ENCODE results near the gene MAP1LC3C. TPM values are rescaled to one million over a fixed set of nuclear protein-coding genes. Genes with fewer than 3 reads are reported as not detected.

The MAP1LC3C gene
- total RNA-seq, 2 experiments from 2014 or later, result not detected

DNA sequence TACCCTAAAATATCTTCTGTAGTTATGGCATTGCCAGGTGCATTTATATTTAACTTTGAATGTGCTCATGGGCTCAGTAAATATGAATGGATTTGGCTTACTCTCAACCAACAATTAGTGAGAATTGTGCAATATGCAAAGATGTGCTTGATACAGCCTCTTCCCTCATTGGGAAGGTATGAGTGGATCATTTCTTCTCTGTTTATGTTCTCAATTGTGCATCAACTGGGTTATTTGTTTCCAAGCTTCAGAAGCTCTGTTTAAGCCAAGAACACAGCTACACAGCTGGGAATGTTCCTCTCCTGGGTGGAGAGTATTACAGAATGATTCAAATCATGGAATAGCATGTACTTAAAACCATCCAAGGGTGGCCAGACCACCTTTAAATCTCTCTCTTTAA lies 17.6 kb upstream of the MAP1LC3C start:
- DNase-seq (ENCODE audit: low spot score), result no peak
- H3K9me3 ChIP-seq (ENCODE audit: low read length), result no peaks in the 10 kb centered on the region
- no peaks in the 10 kb centered on the region for H4K20me1 ChIP-seq (ENCODE audit: insufficient read depth, low read length)
- H3K4me3 ChIP-seq (ENCODE audit: low read depth, low read length, poor library complexity, severe bottlenecking), result no peak overlapping the region
- intact Hi-C loops (cut with micrococcal nuclease; ENCODE audit: unreplicated experiment), result loop anchor here (2.0 to 5.0 kb wide), 2 partner anchors 120 to 404 kb away; no protein-coding TSS in a partner anchor
- BruUV-seq (replicated peaks), result no TSS peak
- no peaks in the 10 kb centered on the region for H3K4me1 ChIP-seq (ENCODE audit: insufficient read depth, low read length, poor library complexity, severe bottlenecking)
- H3K27ac ChIP-seq (ENCODE audit: low read depth, low read length, poor library complexity, severe bottlenecking), result no peak overlapping the region
- ChIA-PET POLR2A (no interaction called here), CTCF (ENCODE audit: unreplicated experiment) (no interaction called here)
- no peak overlapping the region for H2AFZ ChIP-seq (ENCODE audit: low read length)
- no peak for TF ChIP-seq EZH2phosphoT487 (IDR thresholded peaks at IDR 0.05; ENCODE audit: borderline replicate concordance, low read depth, low read length)
- TF ChIP-seq, protein P1, sequence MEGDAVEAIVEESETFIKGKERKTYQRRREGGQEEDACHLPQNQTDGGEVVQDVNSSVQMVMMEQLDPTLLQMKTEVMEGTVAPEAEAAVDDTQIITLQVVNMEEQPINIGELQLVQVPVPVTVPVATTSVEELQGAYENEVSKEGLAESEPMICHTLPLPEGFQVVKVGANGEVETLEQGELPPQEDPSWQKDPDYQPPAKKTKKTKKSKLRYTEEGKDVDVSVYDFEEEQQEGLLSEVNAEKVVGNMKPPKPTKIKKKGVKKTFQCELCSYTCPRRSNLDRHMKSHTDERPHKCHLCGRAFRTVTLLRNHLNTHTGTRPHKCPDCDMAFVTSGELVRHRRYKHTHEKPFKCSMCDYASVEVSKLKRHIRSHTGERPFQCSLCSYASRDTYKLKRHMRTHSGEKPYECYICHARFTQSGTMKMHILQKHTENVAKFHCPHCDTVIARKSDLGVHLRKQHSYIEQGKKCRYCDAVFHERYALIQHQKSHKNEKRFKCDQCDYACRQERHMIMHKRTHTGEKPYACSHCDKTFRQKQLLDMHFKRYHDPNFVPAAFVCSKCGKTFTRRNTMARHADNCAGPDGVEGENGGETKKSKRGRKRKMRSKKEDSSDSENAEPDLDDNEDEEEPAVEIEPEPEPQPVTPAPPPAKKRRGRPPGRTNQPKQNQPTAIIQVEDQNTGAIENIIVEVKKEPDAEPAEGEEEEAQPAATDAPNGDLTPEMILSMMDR (conservative IDR thresholded peaks at IDR 0.05; ENCODE audit: low read length), result no peak
- H3K36me3 ChIP-seq (ENCODE audit: insufficient read depth, low read length), result no peaks in the 10 kb centered on the region
- H3K79me2 ChIP-seq (ENCODE audit: insufficient read depth, low read depth, low read length), result no peaks in the 10 kb centered on the region
- H3K4me2 ChIP-seq (ENCODE audit: low read length), result no peak overlapping the region
- no peaks in the 10 kb centered on the region for H3K9me2 ChIP-seq (ENCODE audit: insufficient read depth, low read length)

DNA sequence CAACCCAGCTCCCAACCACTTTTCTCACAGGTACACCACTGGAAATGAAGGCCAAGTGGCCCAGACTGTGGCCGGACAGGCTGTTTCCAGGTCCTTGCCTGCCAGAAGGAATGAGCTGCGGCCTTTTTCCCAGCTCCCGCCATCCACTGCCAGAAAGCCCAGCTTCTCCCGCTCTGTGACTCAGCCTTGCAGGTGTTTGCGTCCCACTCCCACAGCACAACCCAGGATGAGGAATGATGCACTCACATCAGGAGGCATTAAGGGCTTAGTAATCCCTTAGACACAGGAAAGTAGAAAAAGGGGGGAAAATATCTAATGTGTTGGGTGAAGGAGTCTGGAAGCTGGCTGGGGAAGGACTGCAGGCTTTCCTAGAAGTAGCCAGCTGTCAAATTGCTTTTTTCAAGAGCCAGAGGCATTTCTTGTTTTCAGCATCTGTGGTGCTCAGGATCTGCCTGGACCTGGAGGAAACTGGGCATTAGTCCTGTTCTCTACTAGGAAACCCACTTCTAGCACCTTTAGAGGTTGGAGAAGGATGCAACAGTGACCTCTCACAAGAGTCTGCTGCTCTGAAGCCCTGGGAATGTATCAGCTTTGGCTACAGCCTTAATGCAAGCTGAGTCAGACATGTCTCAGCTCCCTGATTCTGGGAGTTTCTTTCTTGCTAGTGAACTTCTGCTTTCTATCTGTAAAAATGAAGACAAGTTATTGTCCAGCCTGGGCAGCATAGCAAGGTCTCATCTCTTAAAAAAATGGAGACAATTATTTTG lies 13.2 kb upstream of the MAP1LC3C start:
- CTCF ChIA-PET (ENCODE audit: unreplicated experiment), result no interaction called here
- POLR2A ChIA-PET, result interaction anchor here (0.5 to 0.7 kb wide), 2 partner anchors 120 to 1610 kb away, joined by 3 read pairs; no protein-coding TSS in a partner anchor
- no TSS peak for BruUV-seq (replicated peaks)

More for the DNA sequence above, 13.2 kb upstream of the MAP1LC3C start:
- no peaks in the 10 kb centered on the region for H3K9me2 ChIP-seq (ENCODE audit: insufficient read depth, low read length)
- H3K4me2 ChIP-seq (ENCODE audit: low read length), result no peak overlapping the region
- intact Hi-C loops (cut with micrococcal nuclease; ENCODE audit: unreplicated experiment), result no loop called here
- no peak for TF ChIP-seq EZH2phosphoT487 (IDR thresholded peaks at IDR 0.05; ENCODE audit: borderline replicate concordance, low read depth, low read length)
- TF ChIP-seq, protein P1 (conservative IDR thresholded peaks at IDR 0.05; ENCODE audit: low read length), result no peak
- DNase-seq (ENCODE audit: low spot score), result no peak
- no peak overlapping the region for H3K27ac ChIP-seq (ENCODE audit: low read depth, low read length, poor library complexity, severe bottlenecking)
- H3K4me1 ChIP-seq (ENCODE audit: insufficient read depth, low read length, poor library complexity, severe bottlenecking), result no peaks in the 10 kb centered on the region
- no peaks in the 10 kb centered on the region for H3K9me3 ChIP-seq (ENCODE audit: low read length)
- no peak overlapping the region for H3K4me3 ChIP-seq (ENCODE audit: low read depth, low read length, poor library complexity, severe bottlenecking)
- no peaks in the 10 kb centered on the region for H3K36me3 ChIP-seq (ENCODE audit: insufficient read depth, low read length)
- no peaks in the 10 kb centered on the region for H4K20me1 ChIP-seq (ENCODE audit: insufficient read depth, low read length)
- no peaks in the 10 kb centered on the region for H3K79me2 ChIP-seq (ENCODE audit: insufficient read depth, low read depth, low read length)
- no peak overlapping the region for H2AFZ ChIP-seq (ENCODE audit: low read length)

Measured in OCI-LY7 (cell line).